ENCODE results near the gene KAT5. TPM values are rescaled to one million over a fixed set of nuclear protein-coding genes. Genes with fewer than 3 reads are reported as not detected.

Gene KAT5
- total RNA-seq, 1 donor from 2014 or later = 31.4 TPM

GRCh38 chr11:65700399-65700798, 11.7 kb upstream of the KAT5 start:
- Histone ChIP-seq H2AFZ (ENCODE audit: low read depth, low read length) (no peak overlapping the region), H3K9me3 (ENCODE audit: insufficient read depth, low read depth, low read length) (no peaks in the 10 kb centered on the region), H3K9ac (ENCODE audit: low read length) (no peak overlapping the region), H3K27ac (ENCODE audit: low read depth, low read length) (no peak overlapping the region), H3K27me3 (ENCODE audit: insufficient read depth, low read length) (peaks cover 22% of the 10 kb centered on the region), H3K36me3 (ENCODE audit: insufficient read depth, low read length) (no peaks in the 10 kb centered on the region), H3K4me1 (ENCODE audit: insufficient read depth, low read length) (no peaks in the 10 kb centered on the region), H3K79me2 (ENCODE audit: insufficient read depth, low read length) (no peaks in the 10 kb centered on the region), H3K4me2 (ENCODE audit: low read length) (no peak overlapping the region), H4K20me1 (ENCODE audit: insufficient read depth, low read length) (no peaks in the 10 kb centered on the region), H3K4me3 (ENCODE audit: insufficient read depth, low read depth, low read length) (no peak overlapping the region)
- H3K4me1 Mint-ChIP-seq (ENCODE audit: low read depth, unreplicated experiment) = no peaks in the 10 kb centered on the region
- H3K27ac Mint-ChIP-seq (ENCODE audit: unreplicated experiment) = no peak overlapping the region
- peaks cover 38% of the 10 kb centered on the region for H3K27me3 Mint-ChIP-seq (ENCODE audit: low read depth, unreplicated experiment)
- H3K9me3 Mint-ChIP-seq (ENCODE audit: unreplicated experiment) = peaks cover 4% of the 10 kb centered on the region
- DNase-seq (ENCODE audit: low read depth) = no peak
- TF ChIP-seq CTCF (IDR thresholded peaks at IDR 0.05; ENCODE audit: insufficient read depth, low read depth, low read length) (no peak), EZH2 (IDR thresholded peaks at IDR 0.05; ENCODE audit: insufficient read depth, low read length) (no peak)
- no peak for FAIRE-seq
- no peaks in the 10 kb centered on the region for H3K36me3 Mint-ChIP-seq (ENCODE audit: low read depth, unreplicated experiment)
- no peak overlapping the region for H3K4me3 Mint-ChIP-seq (ENCODE audit: unreplicated experiment)

- Histone ChIP-seq H2AFZ (ENCODE audit: low read depth, low read length) (no peak overlapping the region), H3K27me3 (ENCODE audit: insufficient read depth, low read length) (peaks cover 22% of the 10 kb centered on the region), H4K20me1 (ENCODE audit: insufficient read depth, low read length) (no peaks in the 10 kb centered on the region), H3K36me3 (ENCODE audit: insufficient read depth, low read length) (no peaks in the 10 kb centered on the region), H3K79me2 (ENCODE audit: insufficient read depth, low read length) (no peaks in the 10 kb centered on the region), H3K4me2 (ENCODE audit: low read length) (no peak overlapping the region), H3K27ac (ENCODE audit: low read depth, low read length) (no peak overlapping the region), H3K9me3 (ENCODE audit: insufficient read depth, low read depth, low read length) (no peaks in the 10 kb centered on the region), H3K4me3 (ENCODE audit: insufficient read depth, low read depth, low read length) (no peak overlapping the region), H3K9ac (ENCODE audit: low read length) (no peak overlapping the region), H3K4me1 (ENCODE audit: insufficient read depth, low read length) (no peaks in the 10 kb centered on the region)
- DNase-seq (ENCODE audit: low read depth) (no peak), FAIRE-seq (no peak)
- Mint-ChIP-seq H3K36me3 (ENCODE audit: low read depth, unreplicated experiment) (no peaks in the 10 kb centered on the region), H3K4me3 (ENCODE audit: unreplicated experiment) (no peak overlapping the region), H3K9me3 (ENCODE audit: unreplicated experiment) (peaks cover 4% of the 10 kb centered on the region), H3K4me1 (ENCODE audit: low read depth, unreplicated experiment) (no peaks in the 10 kb centered on the region), H3K27ac (ENCODE audit: unreplicated experiment) (no peak overlapping the region), H3K27me3 (ENCODE audit: low read depth, unreplicated experiment) (peaks cover 38% of the 10 kb centered on the region)
- TF ChIP-seq EZH2 (IDR thresholded peaks at IDR 0.05; ENCODE audit: insufficient read depth, low read length) = no peak
- TF ChIP-seq CTCF (IDR thresholded peaks at IDR 0.05; ENCODE audit: insufficient read depth, low read depth, low read length) = no peak
Observed at GRCh38 chr11:65701686-65702085, 10.4 kb upstream of the KAT5 start.

- Histone ChIP-seq H3K4me1 (ENCODE audit: insufficient read depth, low read length) (no peaks in the 10 kb centered on the region), H3K79me2 (ENCODE audit: insufficient read depth, low read length) (no peaks in the 10 kb centered on the region), H3K27ac (ENCODE audit: low read depth, low read length) (no peak overlapping the region), H2AFZ (ENCODE audit: low read depth, low read length) (no peak overlapping the region), H3K4me3 (ENCODE audit: insufficient read depth, low read depth, low read length) (no peak overlapping the region), H3K4me2 (ENCODE audit: low read length) (no peak overlapping the region), H3K9ac (ENCODE audit: low read length) (no peak overlapping the region), H4K20me1 (ENCODE audit: insufficient read depth, low read length) (no peaks in the 10 kb centered on the region), H3K9me3 (ENCODE audit: insufficient read depth, low read depth, low read length) (no peaks in the 10 kb centered on the region), H3K27me3 (ENCODE audit: insufficient read depth, low read length) (peaks cover 19% of the 10 kb centered on the region), H3K36me3 (ENCODE audit: insufficient read depth, low read length) (no peaks in the 10 kb centered on the region)
- Mint-ChIP-seq H3K27me3 (ENCODE audit: low read depth, unreplicated experiment) (peaks cover 31% of the 10 kb centered on the region), H3K9me3 (ENCODE audit: unreplicated experiment) (peaks cover 4% of the 10 kb centered on the region), H3K4me1 (ENCODE audit: low read depth, unreplicated experiment) (no peaks in the 10 kb centered on the region), H3K27ac (ENCODE audit: unreplicated experiment) (no peak overlapping the region), H3K36me3 (ENCODE audit: low read depth, unreplicated experiment) (no peaks in the 10 kb centered on the region), H3K4me3 (ENCODE audit: unreplicated experiment) (no peak overlapping the region)
- no peak for DNase-seq (ENCODE audit: low read depth)
- no peak for FAIRE-seq
- TF ChIP-seq CTCF (IDR thresholded peaks at IDR 0.05; ENCODE audit: insufficient read depth, low read depth, low read length) = no peak
- no peak for TF ChIP-seq EZH2 (IDR thresholded peaks at IDR 0.05; ENCODE audit: insufficient read depth, low read length)
Observed at GRCh38 chr11:65703846-65704245, 8.2 kb upstream of the KAT5 start.

Data from astrocyte (in vitro differentiated cells and primary cell).